HG02840 (cell line): Measurements from ENCODE around the gene NBR1.
"Not testable (repeated sequence)": the region's sequence is repeated elsewhere in the genome, so short reads cannot be mapped to it uniquely, and the experiment has no call there.

ENCODE experiments used
- ATAC-seq: cut with Tn5 transposase; IDR thresholded peaks from one replicate; pipeline ENCODE4 v1.9.1; 2021; ENCODE audit warnings: mild to moderate bottlenecking, moderate library complexity, moderate number of reproducible peaks; ENCODE audit not compliant: unreplicated experiment, low FRiP score

The NBR1 gene

DNA sequence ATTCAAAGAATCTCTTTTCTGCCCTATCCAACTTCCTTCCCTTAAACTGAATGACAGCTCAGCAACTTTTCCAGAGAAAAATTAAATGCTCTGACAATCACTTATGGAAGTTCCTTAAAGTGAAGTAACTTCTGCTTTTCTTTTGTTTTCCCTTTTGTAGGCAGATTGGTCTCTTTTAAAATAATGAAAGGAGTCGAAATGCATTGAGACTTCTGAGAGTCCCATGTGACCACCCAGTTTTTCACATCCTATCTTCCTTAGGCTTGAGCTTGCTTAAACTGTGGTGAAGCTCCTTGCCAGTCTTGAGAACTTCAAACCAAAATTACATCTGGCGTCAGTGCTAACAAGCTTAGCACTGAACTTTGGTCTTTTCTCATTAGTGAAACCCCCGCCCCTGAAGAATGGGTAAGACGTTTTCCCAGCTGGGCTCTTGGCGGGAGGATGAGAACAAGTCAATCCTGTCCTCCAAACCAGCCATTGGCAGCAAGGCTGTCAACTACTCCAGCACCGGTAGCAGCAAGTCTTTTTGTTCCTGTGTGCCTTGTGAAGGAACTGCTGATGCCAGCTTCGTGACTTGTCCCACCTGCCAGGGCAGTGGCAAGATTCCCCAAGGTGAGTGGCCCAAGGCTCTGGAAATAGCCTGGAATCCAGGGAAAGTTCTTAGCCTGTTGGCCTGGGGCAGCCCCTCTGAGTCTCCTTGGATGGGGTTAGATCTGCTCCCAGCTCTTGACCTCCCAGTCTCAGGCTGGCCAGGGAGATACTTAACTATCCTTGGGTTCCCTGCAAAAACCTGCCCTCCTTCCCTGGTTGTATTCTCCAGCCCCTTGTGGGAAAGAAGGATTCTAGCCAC lies 41.9 kb downstream of the NBR1 start:
- ATAC-seq = no peak

- no peak for ATAC-seq
Observed at GRCh38 chr17:43213545-43213944, 42.5 kb downstream of the NBR1 start.

DNA sequence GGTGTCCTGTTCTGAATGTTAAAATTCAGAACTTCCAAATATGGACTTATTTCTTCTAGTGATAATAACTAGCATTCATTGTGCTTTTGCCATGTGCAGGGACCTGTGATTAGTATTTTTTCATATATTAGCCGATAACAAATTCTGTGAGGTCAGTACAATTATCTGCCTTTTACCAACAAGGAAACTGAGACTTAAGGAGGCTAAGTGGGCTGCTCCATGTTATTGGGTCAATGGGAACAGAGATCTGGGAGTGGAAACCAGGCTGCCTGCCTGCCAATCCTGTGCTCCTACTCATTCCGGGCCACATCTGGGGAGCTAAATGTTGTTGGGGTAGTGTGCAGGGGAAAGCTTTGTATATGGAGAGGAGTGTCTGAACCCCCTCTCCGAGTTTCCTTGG lies 44.3 kb downstream of the NBR1 start:
- ATAC-seq = no peak

DNA sequence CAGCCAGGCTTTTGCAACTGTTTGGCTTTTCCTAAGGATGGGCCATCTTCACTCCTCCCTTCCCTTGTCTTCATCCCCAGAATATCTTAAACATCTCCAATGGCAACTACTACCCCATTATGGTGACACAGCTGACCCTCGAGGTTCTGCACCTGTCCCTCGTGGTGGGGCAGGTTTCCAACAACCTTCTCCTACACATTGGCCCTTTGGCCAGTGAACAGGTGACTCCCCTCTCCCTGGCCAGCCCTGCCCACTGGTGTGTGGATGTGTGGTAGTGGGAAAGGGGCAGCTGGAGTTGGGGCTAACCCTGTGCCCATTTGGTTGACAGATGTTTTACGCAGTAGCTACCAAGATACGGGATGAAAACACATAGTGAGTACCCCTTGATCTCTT lies 45.4 kb downstream of the NBR1 start:
- ATAC-seq = no peak

DNA sequence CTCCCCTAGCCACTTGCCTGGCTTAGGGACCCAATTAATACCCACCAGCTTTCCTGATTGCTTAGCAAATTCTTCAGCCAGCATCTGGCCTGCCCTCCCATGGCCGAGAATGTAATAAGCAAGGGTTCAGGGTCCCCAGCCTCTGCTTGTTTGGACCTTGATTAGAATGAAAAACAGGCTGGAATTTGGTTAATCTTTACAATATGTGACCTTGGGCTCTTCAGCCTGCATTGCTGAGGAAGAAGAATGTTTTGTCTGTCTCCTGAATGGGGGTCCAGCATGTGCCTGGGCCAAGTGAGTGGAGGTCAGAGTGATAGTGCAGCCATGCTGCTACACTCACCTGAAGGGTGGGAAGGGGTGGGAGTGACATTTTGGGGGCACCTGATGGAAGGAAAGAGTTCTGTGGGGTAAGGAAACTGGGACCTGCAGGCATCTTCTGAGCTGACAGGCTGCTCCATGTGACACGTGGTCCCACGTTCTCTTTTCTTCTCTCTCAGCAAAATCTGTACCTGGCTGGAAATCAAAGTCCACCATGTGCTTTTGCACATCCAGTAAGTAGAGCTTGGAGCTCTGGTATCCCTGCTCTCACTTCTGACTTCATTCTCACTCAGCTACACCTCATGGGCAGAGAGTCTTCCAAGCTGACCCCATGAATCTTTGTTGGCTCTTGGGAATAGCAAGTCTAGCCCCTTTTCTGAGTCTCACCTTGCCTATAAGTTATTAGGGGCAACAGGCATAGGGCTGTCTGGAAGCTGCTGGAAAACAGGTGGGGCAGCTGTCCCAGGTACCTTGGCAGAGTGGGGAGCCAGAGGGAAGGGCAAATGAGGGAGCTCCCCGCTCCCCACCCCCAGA lies 46.0 kb downstream of the NBR1 start:
- ATAC-seq = no peak

DNA sequence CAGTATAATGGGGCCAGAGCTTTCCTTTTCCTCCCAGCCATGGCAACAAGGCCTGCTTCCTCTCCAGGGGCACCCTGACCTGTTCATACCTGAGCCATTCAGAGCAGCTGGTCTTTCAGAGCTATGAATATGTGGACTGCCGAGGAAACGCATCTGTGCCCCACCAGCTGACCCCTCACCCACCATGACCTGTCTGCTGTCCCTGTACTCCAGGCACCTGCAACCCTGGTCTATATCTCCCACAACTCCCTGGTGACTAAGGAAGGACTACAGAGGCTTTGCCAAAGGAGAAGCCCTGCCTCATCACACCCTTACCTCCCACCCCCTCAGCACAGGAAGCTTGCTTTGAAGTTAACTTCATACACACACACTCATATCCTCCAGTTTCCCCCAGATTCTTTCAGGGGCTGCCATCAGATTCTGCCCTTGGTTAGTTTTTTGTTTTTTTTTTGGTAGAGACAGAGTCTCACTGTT lies 46.6 kb downstream of the NBR1 start:
- no peak for ATAC-seq

GRCh38 chr17:43219001-43219400 lies 48.0 kb downstream of the NBR1 start:
- no peak for ATAC-seq

DNA sequence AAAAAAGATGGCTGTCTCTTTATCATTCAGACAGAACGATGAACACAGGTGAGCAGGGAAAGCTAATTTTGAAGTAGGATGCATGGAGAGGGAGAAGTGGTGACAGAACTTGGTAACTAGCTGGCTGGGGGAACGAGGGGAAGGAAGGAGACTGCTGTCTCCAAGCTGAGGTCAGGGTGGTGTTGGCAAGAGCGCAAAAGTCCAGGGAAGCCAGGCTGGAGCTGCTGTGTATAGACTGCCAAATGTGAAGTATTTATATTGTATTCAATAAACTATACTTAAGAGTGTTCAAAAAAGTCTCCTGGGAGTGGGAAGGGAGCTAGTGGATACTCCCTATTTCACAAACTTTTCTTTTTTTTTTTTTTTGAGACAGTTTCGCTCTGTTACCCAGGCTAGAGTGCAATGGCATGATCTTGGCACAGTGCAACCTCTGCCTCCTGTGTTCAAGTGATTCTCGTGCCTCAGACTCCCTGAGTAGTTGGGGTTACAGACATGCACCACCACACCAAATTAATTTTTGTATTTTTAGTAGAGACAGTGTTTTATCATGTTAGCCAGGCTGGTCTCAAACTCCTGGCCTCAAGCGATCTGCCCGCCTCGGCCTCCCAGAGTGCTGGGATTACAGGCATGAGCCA lies 48.8 kb downstream of the NBR1 start:
- no peak for ATAC-seq

GRCh38 chr17:43220511-43221125 lies 49.6 kb downstream of the NBR1 start:
- no peak for ATAC-seq

GRCh38 chr17:43224146-43224705 lies 53.2 kb downstream of the NBR1 start:
- no peak for ATAC-seq

- ATAC-seq = no peak
Observed at GRCh38 chr17:43226393-43226792, 55.4 kb downstream of the NBR1 start.

- ATAC-seq = not testable (repeated sequence)
Observed at GRCh38 chr17:43228020-43228782, 57.2 kb downstream of the NBR1 start, which contains the start of gene CCDC200. CCDC200 (minus strand) TSS chr17:43228623; CDS start chr17:43228554, 69 bp downstream.

GRCh38 chr17:43231205-43232020 lies 60.4 kb downstream of the NBR1 start:
- not testable (repeated sequence) for ATAC-seq

- ATAC-seq = not testable (repeated sequence)
Observed at GRCh38 chr17:43232021-43232699, 61.1 kb downstream of the NBR1 start.

GRCh38 chr17:43233263-43233662 lies 62.2 kb downstream of the NBR1 start:
- ATAC-seq = not testable (repeated sequence)

- ATAC-seq = not testable (repeated sequence)
Observed at GRCh38 chr17:43233877-43234276, 62.9 kb downstream of the NBR1 start, which contains the start of gene RNU2-1. RNU2-1 (minus strand) TSS chr17:43233977.

- ATAC-seq = not testable (repeated sequence)
Observed at GRCh38 chr17:43239597-43239996, 68.6 kb downstream of the NBR1 start.
